GM23338 (cell line): Measurements from ENCODE around the gene GGA1. TPM values are rescaled to one million over a fixed set of nuclear protein-coding genes. Genes with fewer than 3 reads are reported as not detected.

Experiments
- ATAC-seq: fragments of 200-7000 bp; cut with Tn5 transposase; 3 replicates; pipeline ENCODE4 v1.9.1; 2020
- DNase-seq: peaks from one replicate; pipeline ENCODE4 v3.0.0-alpha.2; 2015; ENCODE audit warnings: low spot score
- H2AFZ ChIP-seq: fragments of 200-600 bp; sonication (generic); 2 replicates; pipeline ENCODE4 v1.8.0; 2016; ENCODE audit warnings: antibody characterized with exemption, mild to moderate bottlenecking, moderate library complexity
- H3F3A ChIP-seq: fragments of 200-600 bp; sonication (generic); replicated peaks from 2 replicates; pipeline ENCODE4 v1.8.0; 2017; ENCODE audit warnings: antibody characterized with exemption, mixed run types, low read depth
- H3K27ac ChIP-seq: fragments of 200-600 bp; sonication (generic); 2 replicates; pipeline ENCODE4 v1.6.1; 2016; ENCODE audit warnings: low read depth
- H3K27me3 ChIP-seq: fragments of 200-600 bp; sonication (generic); 2 replicates; pipeline ENCODE4 v1.8.0; 2016; ENCODE audit warnings: mild to moderate bottlenecking, mixed run types, moderate library complexity; ENCODE audit not compliant: insufficient read depth
- H3K36me3 ChIP-seq: fragments of 200-600 bp; sonication (generic); 2 replicates; pipeline ENCODE4 v1.8.0; 2016; ENCODE audit warnings: mild to moderate bottlenecking; ENCODE audit not compliant: insufficient read depth
- H3K4me1 ChIP-seq: fragments of 200-600 bp; sonication (generic); 2 replicates; pipeline ENCODE4 v1.8.0; 2016; ENCODE audit warnings: mild to moderate bottlenecking, moderate library complexity; ENCODE audit not compliant: insufficient read depth
- H3K4me2 ChIP-seq: fragments of 200-600 bp; sonication (generic); 2 replicates; pipeline ENCODE4 v1.7.1; 2017; ENCODE audit warnings: mixed run types
- H3K4me3 ChIP-seq: fragments of 200-600 bp; sonication (generic); 2 replicates; pipeline ENCODE4 v1.6.1; 2016; ENCODE audit warnings: mixed run types
- H3K79me2 ChIP-seq: fragments of 200-600 bp; sonication (generic); replicated peaks from 2 replicates; pipeline ENCODE4 v1.8.0; 2017; ENCODE audit warnings: mild to moderate bottlenecking; ENCODE audit not compliant: insufficient read depth
- H3K9me2 ChIP-seq: fragments of 200-600 bp; sonication (generic); 2 replicates; pipeline ENCODE4 v1.8.0; 2017; ENCODE audit not compliant: insufficient read depth
- H4K20me1 ChIP-seq: fragments of 200-600 bp; sonication (generic); replicated peaks from 2 replicates; pipeline ENCODE4 v1.8.0; 2017; ENCODE audit warnings: mild to moderate bottlenecking; ENCODE audit not compliant: insufficient read depth
- H3K27ac Mint-ChIP-seq: 2 replicates; pipeline ENCODE4 v1.8.0; 2020; ENCODE audit warnings: inconsistent platforms, mild to moderate bottlenecking, moderate library complexity, mixed read lengths
- H3K27me3 Mint-ChIP-seq: 3 replicates; pipeline ENCODE4 v1.8.0; 2022; ENCODE audit warnings: low read depth, mild to moderate bottlenecking, moderate library complexity, mixed read lengths, inconsistent platforms; ENCODE audit not compliant: insufficient read depth, poor library complexity
- H3K36me3 Mint-ChIP-seq: 3 replicates; pipeline ENCODE4 v1.8.0; 2021; ENCODE audit warnings: low read depth, mild to moderate bottlenecking, inconsistent platforms, moderate library complexity, mixed read lengths
- H3K4me1 Mint-ChIP-seq: 3 replicates; pipeline ENCODE4 v1.8.0; 2020; ENCODE audit warnings: mild to moderate bottlenecking, inconsistent platforms, mixed read lengths
- H3K4me3 Mint-ChIP-seq: 3 replicates; pipeline ENCODE4 v1.8.0; 2021; ENCODE audit warnings: moderate library complexity, mild to moderate bottlenecking, inconsistent platforms, mixed read lengths
- H3K9me3 Mint-ChIP-seq: 3 replicates; pipeline ENCODE4 v1.8.0; 2020; ENCODE audit warnings: moderate library complexity, mild to moderate bottlenecking, inconsistent platforms, mixed read lengths
- CREB1 ChIP-seq: fragments of 250-450 bp; sonication (Bioruptor Pico); IDR thresholded peaks from 2 replicates; pipeline ENCODE4 v1.5.0; 2020; ENCODE audit warnings: low read depth, mild to moderate bottlenecking, moderate library complexity
- CTCF ChIP-seq, 2 experiments: fragments of 200-600 bp in 1 of 2; sonication (generic) in 1 of 2; conservative IDR thresholded peaks; 2 replicates each; pipeline versions ENCODE4 v1.5.1 to v1.6.1; 2016 to 2017; ENCODE audit warnings: antibody characterized with exemption in 2 of 2, low read depth in 2 of 2, mild to moderate bottlenecking in 2 of 2, moderate library complexity in 1 of 2
- ETS1 ChIP-seq: IDR thresholded peaks from 2 replicates; pipeline ENCODE4 v1.6.1; 2016; ENCODE audit warnings: antibody characterized with exemption
- EZH2 ChIP-seq: fragments of 200-600 bp; sonication (generic); IDR thresholded peaks from one replicate; pipeline ENCODE4 v1.8.0; 2017; ENCODE audit warnings: antibody characterized with exemption, mild to moderate bottlenecking, low read depth; ENCODE audit not compliant: unreplicated experiment
- JUNB ChIP-seq: IDR thresholded peaks from one replicate; pipeline ENCODE4 v1.6.1; 2016; ENCODE audit warnings: antibody characterized with exemption; ENCODE audit not compliant: unreplicated experiment
- NANOG ChIP-seq: IDR thresholded peaks from 2 replicates; pipeline ENCODE4 v1.6.1; 2016; ENCODE audit warnings: antibody characterized with exemption, borderline replicate concordance
- POLR2AphosphoS5 ChIP-seq: IDR thresholded peaks from 2 replicates; pipeline ENCODE4 v1.6.1; 2016; ENCODE audit warnings: antibody characterized with exemption, low read depth
- REST ChIP-seq: IDR thresholded peaks from one replicate; pipeline ENCODE4 v1.6.1; 2018; ENCODE audit warnings: antibody characterized with exemption; ENCODE audit not compliant: unreplicated experiment
- STAT1 ChIP-seq: IDR thresholded peaks from one replicate; pipeline ENCODE4 v1.6.1; 2016; ENCODE audit warnings: antibody characterized with exemption; ENCODE audit not compliant: unreplicated experiment
- ZNF114 ChIP-seq: fragments of 250-450 bp; sonication (Bioruptor Pico); IDR thresholded peaks from 2 replicates; pipeline ENCODE4 v1.5.0; 2020; ENCODE audit warnings: mild to moderate bottlenecking, moderate library complexity
- polyA plus RNA-seq: library from polyadenylated mRNA; unstranded; fragments of >200 nt; fragmentation: Nextera tagmentation; extraction: Ambion mirVana; gene quantifications from 2 replicates; pipeline ENCODE4 v1.2.1, GENCODE V29; 2016
- total RNA-seq: library from RNA; depleted of rRNA; stranded (reverse); fragments of >200 nt; shearing (Covaris generic); gene quantifications from 2 replicates; pipeline ENCODE4 v1.2.3, GENCODE V29; 2014
- TF ChIP-seq, protein P1 (sequence below): fragments of 250-450 bp; sonication (Bioruptor Pico); IDR thresholded peaks from 2 replicates; pipeline ENCODE4 v1.5.0; 2020; ENCODE audit warnings: mild to moderate bottlenecking, moderate library complexity

GGA1 gene
- total and polyA plus RNA-seq, 2 experiments from 2014 or later, result 36.9 to 57.1 TPM

DNA sequence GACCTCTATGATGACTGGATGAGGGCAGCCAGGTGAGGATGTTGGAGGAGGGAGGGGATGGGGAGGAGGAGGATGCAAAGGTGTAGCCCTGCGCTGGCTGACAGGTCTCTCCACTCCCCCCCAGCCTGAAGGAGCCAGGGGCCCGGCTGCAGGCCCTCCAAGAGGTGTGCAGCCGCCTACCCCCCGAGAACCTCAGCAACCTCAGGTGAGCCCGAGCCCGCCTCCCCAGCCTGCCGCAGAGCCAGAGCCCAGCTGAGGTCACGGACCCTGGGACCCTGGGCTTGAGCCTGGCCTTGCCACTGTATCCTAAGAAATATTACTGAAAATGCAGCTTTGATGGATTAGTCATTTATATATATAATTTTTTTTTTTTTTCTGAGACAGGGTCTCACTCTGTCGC is 38.7 kb downstream of the GGA1 start:
- Histone ChIP-seq H4K20me1 (peaks cover 4% of the 10 kb centered on the region; the same call in 1 of the 2 replicates), H2AFZ (no peak overlapping the region)
- H3K27ac Mint-ChIP-seq, result no peak overlapping the region

More for the DNA sequence above, 38.7 kb downstream of the GGA1 start:
- Histone ChIP-seq H3K79me2 (no peaks in the 10 kb centered on the region), H3K36me3 (peaks cover 8% of the 10 kb centered on the region), H3K9me2 (no peaks in the 10 kb centered on the region), H3K4me1 (no peaks in the 10 kb centered on the region), H3K27ac (no peak overlapping the region), H3K27me3 (no peaks in the 10 kb centered on the region), H3F3A (0 out of 2 replicates have a peak, but pooled peaks cover 4% of the 10 kb centered on the region), H3K4me3 (no peak overlapping the region), H3K4me2 (no peak overlapping the region)
- Mint-ChIP-seq H3K9me3 (no peaks in the 10 kb centered on the region), H3K36me3 (peaks cover 47% of the 10 kb centered on the region), H3K4me3 (no peak overlapping the region), H3K27me3 (peaks cover 11% of the 10 kb centered on the region), H3K4me1 (peaks cover 2% of the 10 kb centered on the region; the same call in 1 of the 3 replicates)
- ATAC-seq (no peak), DNase-seq (no peak)
- TF ChIP-seq ZNF114 (CRISPR knock-in tag) (no peak), JUNB (no peak), ETS1 (no peak), REST (no peak), CREB1 (CRISPR knock-in tag) (no peak), CTCF (conservative IDR thresholded peaks at IDR 0.05; ENCODE audit: low read depth in 2 of 2) (no peak), STAT1 (no peak), EZH2 (no peak), NANOG (no peak), POLR2AphosphoS5 (no peak)
- TF ChIP-seq, protein P1, sequence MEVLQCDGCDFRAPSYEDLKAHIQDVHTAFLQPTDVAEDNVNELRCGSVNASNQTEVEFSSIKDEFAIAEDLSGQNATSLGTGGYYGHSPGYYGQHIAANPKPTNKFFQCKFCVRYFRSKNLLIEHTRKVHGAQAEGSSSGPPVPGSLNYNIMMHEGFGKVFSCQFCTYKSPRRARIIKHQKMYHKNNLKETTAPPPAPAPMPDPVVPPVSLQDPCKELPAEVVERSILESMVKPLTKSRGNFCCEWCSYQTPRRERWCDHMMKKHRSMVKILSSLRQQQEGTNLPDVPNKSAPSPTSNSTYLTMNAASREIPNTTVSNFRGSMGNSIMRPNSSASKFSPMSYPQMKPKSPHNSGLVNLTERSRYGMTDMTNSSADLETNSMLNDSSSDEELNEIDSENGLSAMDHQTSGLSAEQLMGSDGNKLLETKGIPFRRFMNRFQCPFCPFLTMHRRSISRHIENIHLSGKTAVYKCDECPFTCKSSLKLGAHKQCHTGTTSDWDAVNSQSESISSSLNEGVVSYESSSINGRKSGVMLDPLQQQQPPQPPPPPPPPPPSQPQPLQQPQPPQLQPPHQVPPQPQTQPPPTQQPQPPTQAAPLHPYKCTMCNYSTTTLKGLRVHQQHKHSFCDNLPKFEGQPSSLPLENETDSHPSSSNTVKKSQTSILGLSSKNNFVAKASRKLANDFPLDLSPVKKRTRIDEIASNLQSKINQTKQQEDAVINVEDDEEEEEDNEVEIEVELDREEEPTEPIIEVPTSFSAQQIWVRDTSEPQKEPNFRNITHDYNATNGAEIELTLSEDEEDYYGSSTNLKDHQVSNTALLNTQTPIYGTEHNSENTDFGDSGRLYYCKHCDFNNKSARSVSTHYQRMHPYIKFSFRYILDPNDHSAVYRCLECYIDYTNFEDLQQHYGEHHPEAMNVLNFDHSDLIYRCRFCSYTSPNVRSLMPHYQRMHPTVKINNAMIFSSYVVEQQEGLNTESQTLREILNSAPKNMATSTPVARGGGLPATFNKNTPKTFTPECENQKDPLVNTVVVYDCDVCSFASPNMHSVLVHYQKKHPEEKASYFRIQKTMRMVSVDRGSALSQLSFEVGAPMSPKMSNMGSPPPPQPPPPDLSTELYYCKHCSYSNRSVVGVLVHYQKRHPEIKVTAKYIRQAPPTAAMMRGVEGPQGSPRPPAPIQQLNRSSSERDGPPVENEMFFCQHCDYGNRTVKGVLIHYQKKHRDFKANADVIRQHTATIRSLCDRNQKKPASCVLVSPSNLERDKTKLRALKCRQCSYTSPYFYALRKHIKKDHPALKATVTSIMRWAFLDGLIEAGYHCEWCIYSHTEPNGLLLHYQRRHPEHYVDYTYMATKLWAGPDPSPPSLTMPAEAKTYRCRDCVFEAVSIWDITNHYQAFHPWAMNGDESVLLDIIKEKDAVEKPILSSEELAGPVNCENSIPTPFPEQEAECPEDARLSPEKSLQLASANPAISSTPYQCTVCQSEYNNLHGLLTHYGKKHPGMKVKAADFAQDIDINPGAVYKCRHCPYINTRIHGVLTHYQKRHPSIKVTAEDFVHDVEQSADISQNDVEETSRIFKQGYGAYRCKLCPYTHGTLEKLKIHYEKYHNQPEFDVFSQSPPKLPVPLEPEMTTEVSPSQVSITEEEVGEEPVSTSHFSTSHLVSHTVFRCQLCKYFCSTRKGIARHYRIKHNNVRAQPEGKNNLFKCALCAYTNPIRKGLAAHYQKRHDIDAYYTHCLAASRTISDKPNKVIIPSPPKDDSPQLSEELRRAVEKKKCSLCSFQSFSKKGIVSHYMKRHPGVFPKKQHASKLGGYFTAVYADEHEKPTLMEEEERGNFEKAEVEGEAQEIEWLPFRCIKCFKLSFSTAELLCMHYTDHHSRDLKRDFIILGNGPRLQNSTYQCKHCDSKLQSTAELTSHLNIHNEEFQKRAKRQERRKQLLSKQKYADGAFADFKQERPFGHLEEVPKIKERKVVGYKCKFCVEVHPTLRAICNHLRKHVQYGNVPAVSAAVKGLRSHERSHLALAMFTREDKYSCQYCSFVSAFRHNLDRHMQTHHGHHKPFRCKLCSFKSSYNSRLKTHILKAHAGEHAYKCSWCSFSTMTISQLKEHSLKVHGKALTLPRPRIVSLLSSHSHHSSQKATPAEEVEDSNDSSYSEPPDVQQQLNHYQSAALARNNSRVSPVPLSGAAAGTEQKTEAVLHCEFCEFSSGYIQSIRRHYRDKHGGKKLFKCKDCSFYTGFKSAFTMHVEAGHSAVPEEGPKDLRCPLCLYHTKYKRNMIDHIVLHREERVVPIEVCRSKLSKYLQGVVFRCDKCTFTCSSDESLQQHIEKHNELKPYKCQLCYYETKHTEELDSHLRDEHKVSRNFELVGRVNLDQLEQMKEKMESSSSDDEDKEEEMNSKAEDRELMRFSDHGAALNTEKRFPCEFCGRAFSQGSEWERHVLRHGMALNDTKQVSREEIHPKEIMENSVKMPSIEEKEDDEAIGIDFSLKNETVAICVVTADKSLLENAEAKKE (CRISPR knock-in tag), result no peak
